B cell (primary cell): ENCODE measurements around the gene APMAP. TPM values are rescaled to one million over a fixed set of nuclear protein-coding genes. Genes with fewer than 3 reads are reported as not detected.

Source experiments
- ATAC-seq: fragments of 200-7000 bp; cut with Tn5 transposase; one replicate; pipeline ENCODE4 v1.10.0; 2021; ENCODE audit warnings: low read depth, mild to moderate bottlenecking, moderate number of reproducible peaks, moderate library complexity
- CTCF ChIA-PET: fragments of 350-600 bp; sonication (Branson Sonifier 250); formaldehyde crosslinking; loops from one replicate; lab custom pipeline; 2021; ENCODE audit warnings: antibody characterized with exemption, inconsistent platforms; lab: Charles Lee
- POLR2A ChIA-PET: fragments of 350-600 bp; sonication (Branson Sonifier 250); formaldehyde crosslinking; loops from one replicate; lab custom pipeline; 2021; ENCODE audit warnings: antibody characterized with exemption; lab: Charles Lee
- DNase-seq: peaks from one replicate; pipeline ENCODE4 v3.0.0; 2013
- H2AFZ ChIP-seq: 2 replicates; pipeline ENCODE4 v1.6.1; 2012; ENCODE audit warnings: mild to moderate bottlenecking, low read depth, low read length; ENCODE audit not compliant: insufficient read depth, poor library complexity, severe bottlenecking
- H3K27ac ChIP-seq, 2 donors: 1 replicate in 1 of 2; 2 replicates in 1 of 2; pipeline ENCODE4 v1.5.1; 2012 to 2013; ENCODE audit warnings: low read length in 2 of 2, mild to moderate bottlenecking in 2 of 2, moderate library complexity in 1 of 2
- H3K27me3 ChIP-seq, 4 experiments: fragments of 200-600 bp in 1 of 4; sonication (generic) in 1 of 4; replicated peaks in 1 of 4; 1 replicate in 2 of 4; 2 replicates in 2 of 4; pipeline versions ENCODE4 v1.6.1 to v1.7.0; 2013 to 2016; ENCODE audit warnings: low read length in 3 of 4, mild to moderate bottlenecking in 2 of 4, mixed read lengths in 1 of 4, moderate library complexity in 1 of 4; ENCODE audit not compliant: insufficient read depth in 4 of 4, control insufficient read depth in 3 of 4; ENCODE audit errors: control extremely low read depth in 1 of 4
- H3K36me3 ChIP-seq, 2 experiments: replicated peaks in 1 of 2; 1 replicate in 1 of 2; 2 replicates in 1 of 2; pipeline versions ENCODE4 v1.6.1 to v1.7.1; 2013; ENCODE audit warnings: low read length in 1 of 2; ENCODE audit not compliant: insufficient read depth in 2 of 2, control insufficient read depth in 1 of 2; ENCODE audit errors: control extremely low read depth in 1 of 2, extremely low read depth in 1 of 2
- H3K4me1 ChIP-seq, 2 donors: fragments of 200-600 bp in 1 of 2; sonication (generic) in 1 of 2; 1 replicate in 1 of 2; 2 replicates in 1 of 2; pipeline versions ENCODE4 v1.5.1 to v1.6.1; 2013 to 2017; ENCODE audit warnings: low read length in 2 of 2; ENCODE audit not compliant: control insufficient read depth in 2 of 2, insufficient read depth in 2 of 2
- H3K4me2 ChIP-seq: replicated peaks from 2 replicates; pipeline ENCODE3; 2012; ENCODE audit warnings: mild to moderate bottlenecking, low read depth, low read length; ENCODE audit not compliant: poor library complexity, severe bottlenecking
- H3K4me3 ChIP-seq, 5 experiments: fragments of 200-600 bp in 1 of 5; sonication (generic) in 1 of 5; 1 replicate in 3 of 5; 2 replicates in 2 of 5; pipeline versions ENCODE4 v1.5.1 to v1.7.0; 2011 to 2016; ENCODE audit warnings: low read length in 4 of 5, mild to moderate bottlenecking in 4 of 5, low read depth in 2 of 5, control low read depth in 1 of 5, moderate library complexity in 1 of 5; ENCODE audit not compliant: insufficient read depth in 1 of 5; ENCODE audit errors: control extremely low read depth in 1 of 5, extremely low read depth in 1 of 5
- H3K79me2 ChIP-seq: fragments of 200-600 bp; sonication (generic); one replicate; pipeline ENCODE4 v1.6.0; 2016; ENCODE audit warnings: low read length; ENCODE audit not compliant: control insufficient read depth, insufficient read depth
- H3K9ac ChIP-seq: fragments of 200-600 bp; sonication (generic); 2 replicates; pipeline ENCODE4 v1.6.1; 2017; ENCODE audit warnings: mild to moderate bottlenecking, low read length, moderate library complexity
- H3K9me3 ChIP-seq, 3 donors: one replicate each; pipeline versions ENCODE4 v1.6.1 to v1.7.1; 2013; ENCODE audit warnings: low read length in 2 of 3; ENCODE audit not compliant: control insufficient read depth in 2 of 3, insufficient read depth in 1 of 3; ENCODE audit errors: control extremely low read depth in 1 of 3
- H4K20me1 ChIP-seq: 2 replicates; pipeline ENCODE4 v1.6.0; 2012; ENCODE audit warnings: mild to moderate bottlenecking, low read length; ENCODE audit not compliant: insufficient read depth, control insufficient read depth, poor library complexity, severe bottlenecking
- H3K27ac Mint-ChIP-seq: one replicate; pipeline ENCODE4 v1.8.0; 2021; ENCODE audit warnings: mixed read lengths
- H3K27me3 Mint-ChIP-seq: one replicate; pipeline ENCODE4 v1.8.0; 2021; ENCODE audit warnings: mixed read lengths
- H3K4me1 Mint-ChIP-seq: one replicate; pipeline ENCODE4 v1.8.0; 2021; ENCODE audit warnings: mixed read lengths
- H3K4me3 Mint-ChIP-seq: one replicate; pipeline ENCODE4 v1.8.0; 2021; ENCODE audit warnings: mixed read lengths
- H3K9me3 Mint-ChIP-seq: one replicate; pipeline ENCODE4 v1.8.0; 2022; ENCODE audit warnings: mixed read lengths; ENCODE audit not compliant: insufficient read depth
- CTCF ChIP-seq: fragments of 200-600 bp; IDR thresholded peaks from one replicate; pipeline ENCODE4 v1.8.0; 2022; ENCODE audit warnings: antibody characterized with exemption, mild to moderate bottlenecking
- EZH2 ChIP-seq: IDR thresholded peaks from 2 replicates; pipeline ENCODE4 v1.6.1; 2012; ENCODE audit warnings: borderline replicate concordance, low read depth, mild to moderate bottlenecking, moderate library complexity, low read length; ENCODE audit not compliant: insufficient read depth, poor library complexity, severe bottlenecking
- WGBS: methylation state at CpG from one replicate; pipeline ENCODE4 v1.1.5; 2013; ENCODE audit warnings: missing lambda C conversion rate; ENCODE audit not compliant: insufficient coverage; 5-methylcytosine and 5-hydroxymethylcytosine counted together
- intact Hi-C: fragments of 100-400 bp; cut with micrococcal nuclease; formaldehyde crosslinking; loops from one replicate; pipeline ENCODE4 v1.10.0; 2022
- polyA plus RNA-seq: library from polyadenylated mRNA; depleted of rRNA; stranded (reverse); fragments of >200 nt; gene quantifications from 2 replicates; pipeline ENCODE4 v1.2.3, GENCODE V29; 2012
- total RNA-seq, 2 donors: library from RNA; stranded (reverse); fragments of 120-200 nt in 1 of 2; gene quantifications; 1 replicate in 1 of 2; 2 replicates in 1 of 2; pipeline versions ENCODE4 v1.2.3 to v1.2.4, GENCODE V29; 2013 to 2022

The APMAP gene
- total and polyA plus RNA-seq, 2 donors (not counting 1 experiment from before 2014, with no cell fraction given): 9.1 to 28.0 TPM

GRCh38 chr20:24939036-24939435, 53.5 kb downstream of the APMAP start:
- Histone ChIP-seq H3K9ac (no peak overlapping the region), H3K4me3 (no peak overlapping the region), H3K36me3 (no peaks in the 10 kb centered on the region), H4K20me1 (no peaks in the 10 kb centered on the region), H3K27me3 (no peaks in the 10 kb centered on the region), H3K4me1 (no peaks in the 10 kb centered on the region), H3K9me3 (peaks cover 0 to 30% (median 3%) of the 10 kb centered on the region in 3 donors), H2AFZ (no peak overlapping the region), H3K27ac (no peak overlapping the region), H3K4me2 (no peak overlapping the region), H3K79me2 (no peaks in the 10 kb centered on the region)
- intact Hi-C loops: no loop called here
- Mint-ChIP-seq H3K4me1 (no peaks in the 10 kb centered on the region), H3K9me3 (peaks cover 6% of the 10 kb centered on the region), H3K4me3 (no peak overlapping the region), H3K27me3 (peaks cover 4% of the 10 kb centered on the region), H3K27ac (no peak overlapping the region)
- TF ChIP-seq CTCF: no peak
- TF ChIP-seq EZH2: no peak
- ChIA-PET CTCF (no interaction called here), POLR2A (no interaction called here)
- no peak for ATAC-seq
- DNase-seq: no peak
- 79% methylated on average over 4 of the region's 4 CpGs for WGBS

- no peaks in the 10 kb centered on the region for H3K4me1 Mint-ChIP-seq
- Histone ChIP-seq H3K79me2 (no peaks in the 10 kb centered on the region), H3K4me2 (no peak overlapping the region), H2AFZ (no peak overlapping the region), H3K27me3 (no peaks in the 10 kb centered on the region), H3K27ac (no peak overlapping the region), H4K20me1 (no peaks in the 10 kb centered on the region), H3K9me3 (peaks cover 0 to 27% (median 3%) of the 10 kb centered on the region in 3 donors), H3K4me3 (no peak overlapping the region), H3K4me1 (no peaks in the 10 kb centered on the region), H3K9ac (no peak overlapping the region), H3K36me3 (no peaks in the 10 kb centered on the region)
- ChIA-PET CTCF (no interaction called here), POLR2A (no interaction called here)
- peaks cover 4% of the 10 kb centered on the region for H3K9me3 Mint-ChIP-seq
- intact Hi-C loops: no loop called here
- TF ChIP-seq CTCF (no peak), EZH2 (no peak)
- WGBS: 93% methylated on average over 5 of the region's 5 CpGs
- H3K27ac Mint-ChIP-seq: no peak overlapping the region
- no peak for ATAC-seq
- H3K27me3 Mint-ChIP-seq: peaks cover 4% of the 10 kb centered on the region
- H3K4me3 Mint-ChIP-seq: no peak overlapping the region
- no peak for DNase-seq
Measured at GRCh38 chr20:24938498-24938897, 54.1 kb downstream of the APMAP start.
